HEK293 (cell line): Measurements from ENCODE around the gene GLTPD2.

Source experiments
- CTCF ChIA-PET: fragments of 350-600 bp; formaldehyde crosslinking; extraction: SDS; loops from one replicate; lab custom pipeline; 2021; ENCODE audit warnings: antibody characterized with exemption; lab: Yijun Ruan, JAX
- POLR2A ChIA-PET: fragments of 300-600 bp; formaldehyde crosslinking; extraction: SDS; loops from one replicate; lab custom pipeline; 2020; ENCODE audit warnings: antibody characterized with exemption, inconsistent platforms; lab: Yijun Ruan, JAX
- H3K27ac ChIP-seq: fragments of 200-500 bp; sonication (Bioruptor generic); 2 replicates; pipeline ENCODE4 v1.5.1; 2014; ENCODE audit warnings: low read depth, low read length, control low read depth, inconsistent platforms; ENCODE audit errors: extremely low read depth
- H3K36me3 ChIP-seq, 2 experiments: fragments of 200-500 bp in 1 of 2; sonication (Bioruptor generic) in 1 of 2; 1 replicate in 1 of 2; 2 replicates in 1 of 2; pipeline ENCODE4 v1.5.1; 2014 to 2017; ENCODE audit warnings: inconsistent platforms in 2 of 2, low read length in 2 of 2; ENCODE audit not compliant: control insufficient read depth in 2 of 2, insufficient read depth in 1 of 2
- H3K4me1 ChIP-seq: fragments of 200-500 bp; sonication (Bioruptor generic); 2 replicates; pipeline ENCODE4 v1.5.1; 2014; ENCODE audit warnings: mild to moderate bottlenecking, low read length, inconsistent platforms; ENCODE audit not compliant: control insufficient read depth, insufficient read depth
- H3K4me3 ChIP-seq: 2 replicates; pipeline ENCODE4 v1.5.1; 2011; ENCODE audit warnings: low read depth, mild to moderate bottlenecking, control low read depth, low read length, moderate library complexity
- H3K9me3 ChIP-seq: fragments of 200-500 bp; sonication (Bioruptor generic); 2 replicates; pipeline ENCODE4 v1.5.1; 2014; ENCODE audit warnings: low read depth, low read length, inconsistent platforms; ENCODE audit not compliant: control insufficient read depth, insufficient read depth
- KLF9 ChIP-seq: fragments of 450-650 bp; formaldehyde crosslinking; IDR thresholded peaks from 2 replicates; pipeline ENCODE4 v1.5.1; 2016; ENCODE audit warnings: missing biosample characterization, missing genetic modification characterization, low read depth
- SCRT1 ChIP-seq: fragments of 450-650 bp; formaldehyde crosslinking; IDR thresholded peaks from 2 replicates; pipeline ENCODE4 v1.5.1; 2016; ENCODE audit warnings: missing biosample characterization, missing genetic modification characterization, borderline replicate concordance
- YY2 ChIP-seq: fragments of 450-650 bp; formaldehyde crosslinking; IDR thresholded peaks from 2 replicates; pipeline ENCODE4 v1.5.1; 2016; ENCODE audit warnings: missing biosample characterization, missing genetic modification characterization
- ZBTB21 ChIP-seq: fragments of 450-650 bp; formaldehyde crosslinking; IDR thresholded peaks from 2 replicates; pipeline ENCODE4 v1.5.1; 2017; ENCODE audit warnings: missing biosample characterization, missing genetic modification characterization
- ZBTB7A ChIP-seq: fragments of 450-650 bp; formaldehyde crosslinking; IDR thresholded peaks from 2 replicates; pipeline ENCODE4 v1.5.1; 2016; ENCODE audit warnings: low read depth, missing biosample characterization, missing genetic modification characterization
- ZNF121 ChIP-seq: fragments of 450-650 bp; formaldehyde crosslinking; IDR thresholded peaks from 2 replicates; pipeline ENCODE4 v1.5.1; 2016; ENCODE audit warnings: missing biosample characterization, missing genetic modification characterization
- ZNF2 ChIP-seq: fragments of 450-650 bp; formaldehyde crosslinking; IDR thresholded peaks from 2 replicates; pipeline ENCODE4 v1.5.1; 2016; ENCODE audit warnings: missing biosample characterization, missing genetic modification characterization
- ZNF221 ChIP-seq: fragments of 450-650 bp; formaldehyde crosslinking; IDR thresholded peaks from 2 replicates; pipeline ENCODE4 v1.5.1; 2017; ENCODE audit warnings: missing biosample characterization, missing genetic modification characterization, borderline replicate concordance
- ZNF223 ChIP-seq: fragments of 450-650 bp; formaldehyde crosslinking; IDR thresholded peaks from 2 replicates; pipeline ENCODE4 v1.5.1; 2016; ENCODE audit warnings: missing biosample characterization, missing genetic modification characterization
- ZNF366 ChIP-seq: fragments of 450-650 bp; formaldehyde crosslinking; conservative IDR thresholded peaks from 2 replicates; pipeline ENCODE4 v1.5.1; 2016; ENCODE audit warnings: missing biosample characterization, missing genetic modification characterization
- ZNF416 ChIP-seq: fragments of 450-650 bp; formaldehyde crosslinking; IDR thresholded peaks from 2 replicates; pipeline ENCODE4 v1.5.1; 2016; ENCODE audit warnings: missing biosample characterization, missing genetic modification characterization
- ZNF423 ChIP-seq: fragments of 450-650 bp; formaldehyde crosslinking; IDR thresholded peaks from 2 replicates; pipeline ENCODE4 v1.5.1; 2016; ENCODE audit warnings: missing biosample characterization, missing genetic modification characterization
- ZNF514 ChIP-seq: fragments of 450-650 bp; formaldehyde crosslinking; IDR thresholded peaks from 2 replicates; pipeline ENCODE4 v1.5.1; 2016; ENCODE audit warnings: missing biosample characterization, missing genetic modification characterization
- ZNF76 ChIP-seq: fragments of 450-650 bp; formaldehyde crosslinking; IDR thresholded peaks from 2 replicates; pipeline ENCODE4; 2016; ENCODE audit warnings: low read depth, missing biosample characterization, missing genetic modification characterization, borderline replicate concordance
- TF ChIP-seq, protein P1 (sequence below): fragments of 450-650 bp; IDR thresholded peaks from 2 replicates; pipeline ENCODE4 v1.5.1; 2018; ENCODE audit warnings: missing biosample characterization, missing genetic modification characterization
- TF ChIP-seq, protein P2 (sequence below): fragments of 450-650 bp; formaldehyde crosslinking; IDR thresholded peaks from 2 replicates; pipeline ENCODE4 v1.5.1; 2016; ENCODE audit warnings: missing biosample characterization, missing genetic modification characterization
- TF ChIP-seq, protein P3 (sequence below): fragments of 450-650 bp; formaldehyde crosslinking; IDR thresholded peaks from 2 replicates; pipeline ENCODE4 v1.5.1; 2016; ENCODE audit warnings: missing biosample characterization, missing genetic modification characterization
- TF ChIP-seq, protein P4 (sequence below): fragments of 450-650 bp; formaldehyde crosslinking; IDR thresholded peaks from 2 replicates; pipeline ENCODE4 v1.5.1; 2016; ENCODE audit warnings: missing biosample characterization, missing genetic modification characterization
- TF ChIP-seq, protein P5 (sequence below): fragments of 450-650 bp; formaldehyde crosslinking; IDR thresholded peaks from 2 replicates; pipeline ENCODE4 v1.5.1; 2016; ENCODE audit warnings: missing biosample characterization, missing genetic modification characterization

The GLTPD2 gene

DNA sequence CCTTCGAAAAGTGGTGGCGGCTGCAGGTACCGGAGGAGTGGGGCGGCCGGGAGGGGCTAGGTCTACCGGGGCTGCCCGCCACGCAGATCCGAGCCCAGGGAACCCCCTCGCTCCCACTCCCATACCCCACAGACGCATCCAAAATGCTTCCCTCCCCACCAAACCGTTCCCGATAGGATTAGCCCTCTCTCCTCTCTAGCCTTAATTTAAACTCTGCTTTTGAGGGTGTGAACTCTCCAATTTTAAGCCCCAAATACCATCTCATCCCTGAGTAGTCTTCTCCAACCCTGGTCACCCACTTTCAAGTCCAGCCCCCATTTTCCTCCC lies 48.8 kb upstream of the GLTPD2 start (continued):
- TF ChIP-seq KLF9 (tag by site-specific recombination) (peak; percentile 46; the same call in 1 of the 2 replicates), ZBTB21 (tag by site-specific recombination) (peak; percentile 72), ZNF416 (tag by site-specific recombination) (no peak), ZNF423 (peak; percentile 11; the same call in 1 of the 2 replicates), ZBTB7A (0 out of 2 replicates have a peak, but pooled peaks have one; percentile 36)
- TF ChIP-seq, all 188 proteins: peak for 12

DNA sequence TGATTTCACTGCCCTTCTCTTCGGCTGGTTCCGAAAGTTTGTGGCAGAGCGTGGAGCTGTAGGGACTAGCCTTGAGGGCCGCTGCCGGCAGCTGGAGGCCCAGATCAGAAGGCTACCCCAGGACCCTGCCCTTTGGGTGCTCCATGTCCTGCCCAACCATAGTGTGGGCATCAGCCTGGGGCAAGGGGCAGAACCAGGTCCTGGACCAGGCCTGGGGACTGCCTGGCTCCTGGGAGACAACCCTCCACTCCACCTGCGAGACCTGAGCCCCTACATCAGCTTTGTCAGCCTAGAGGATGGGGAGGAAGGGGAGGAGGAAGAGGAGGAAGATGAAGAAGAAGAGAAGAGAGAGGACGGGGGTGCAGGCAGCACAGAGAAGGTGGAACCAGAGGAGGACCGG lies 48.2 kb upstream of the GLTPD2 start:
- Histone ChIP-seq H3K4me3 (no peak overlapping the region), H3K27ac (no peak overlapping the region), H3K4me1 (peaks cover 8% of the 10 kb centered on the region), H3K36me3 (no peaks in the 10 kb centered on the region; a peak in 1 of 3 replicates), H3K9me3 (no peaks in the 10 kb centered on the region)
- TF ChIP-seq, protein P1, sequence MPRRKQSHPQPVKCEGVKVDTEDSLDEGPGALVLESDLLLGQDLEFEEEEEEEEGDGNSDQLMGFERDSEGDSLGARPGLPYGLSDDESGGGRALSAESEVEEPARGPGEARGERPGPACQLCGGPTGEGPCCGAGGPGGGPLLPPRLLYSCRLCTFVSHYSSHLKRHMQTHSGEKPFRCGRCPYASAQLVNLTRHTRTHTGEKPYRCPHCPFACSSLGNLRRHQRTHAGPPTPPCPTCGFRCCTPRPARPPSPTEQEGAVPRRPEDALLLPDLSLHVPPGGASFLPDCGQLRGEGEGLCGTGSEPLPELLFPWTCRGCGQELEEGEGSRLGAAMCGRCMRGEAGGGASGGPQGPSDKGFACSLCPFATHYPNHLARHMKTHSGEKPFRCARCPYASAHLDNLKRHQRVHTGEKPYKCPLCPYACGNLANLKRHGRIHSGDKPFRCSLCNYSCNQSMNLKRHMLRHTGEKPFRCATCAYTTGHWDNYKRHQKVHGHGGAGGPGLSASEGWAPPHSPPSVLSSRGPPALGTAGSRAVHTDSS (tag by site-specific recombination): peak; percentile 92
- TF ChIP-seq ZNF223 (tag by site-specific recombination) (peak; percentile 71; the same call in 1 of the 2 replicates), ZNF514 (tag by site-specific recombination) (no peak)
- ChIA-PET CTCF (interaction anchor here (0.6 kb wide), 1 partner anchor 22 kb away, joined by 4 read pairs; no protein-coding TSS in a partner anchor), POLR2A (interaction anchor here (0.8 kb wide), 1 partner anchor 9 kb away, joined by 3 read pairs; the partner anchor contains the start of gene MED11)

DNA sequence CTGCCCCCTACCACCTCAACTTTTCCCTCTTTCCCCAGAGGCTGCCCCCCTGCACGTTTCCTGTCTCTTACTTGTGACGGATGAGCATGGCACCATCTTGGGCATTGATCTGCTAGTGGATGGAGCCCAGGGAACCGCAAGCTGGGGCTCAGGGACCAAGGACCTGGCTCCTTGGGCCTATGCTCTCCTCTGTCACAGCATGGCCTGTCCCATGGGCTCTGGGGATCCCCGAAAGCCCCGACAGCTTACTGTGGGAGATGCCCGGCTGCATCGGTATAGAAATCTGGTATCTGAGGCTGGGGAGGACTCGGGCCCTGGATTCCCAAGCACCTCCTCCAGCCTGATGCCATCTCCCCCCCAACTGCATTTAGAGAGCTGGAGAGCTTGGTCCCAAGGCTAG lies 47.2 kb upstream of the GLTPD2 start:
- Histone ChIP-seq H3K9me3 (no peaks in the 10 kb centered on the region), H3K36me3 (no peaks in the 10 kb centered on the region; a peak in 1 of 3 replicates), H3K4me3 (no peak overlapping the region), H3K4me1 (peaks cover 8% of the 10 kb centered on the region), H3K27ac (no peak overlapping the region)
- CTCF ChIA-PET: interaction anchor here (1.1 to 1.7 kb wide), 2 partner anchors 10 to 15 kb away, joined by 3 to 5 read pairs; no protein-coding TSS in a partner anchor
- POLR2A ChIA-PET: no interaction called here
- TF ChIP-seq ZNF366 (no peak), ZNF76 (no peak), ZNF2 (tag by site-specific recombination) (no peak), YY2 (tag by site-specific recombination) (no peak), ZBTB21 (tag by site-specific recombination) (no peak), ZNF221 (tag by site-specific recombination) (no peak), SCRT1 (tag by site-specific recombination) (no peak), ZNF121 (tag by site-specific recombination) (no peak)
- TF ChIP-seq, protein P2, sequence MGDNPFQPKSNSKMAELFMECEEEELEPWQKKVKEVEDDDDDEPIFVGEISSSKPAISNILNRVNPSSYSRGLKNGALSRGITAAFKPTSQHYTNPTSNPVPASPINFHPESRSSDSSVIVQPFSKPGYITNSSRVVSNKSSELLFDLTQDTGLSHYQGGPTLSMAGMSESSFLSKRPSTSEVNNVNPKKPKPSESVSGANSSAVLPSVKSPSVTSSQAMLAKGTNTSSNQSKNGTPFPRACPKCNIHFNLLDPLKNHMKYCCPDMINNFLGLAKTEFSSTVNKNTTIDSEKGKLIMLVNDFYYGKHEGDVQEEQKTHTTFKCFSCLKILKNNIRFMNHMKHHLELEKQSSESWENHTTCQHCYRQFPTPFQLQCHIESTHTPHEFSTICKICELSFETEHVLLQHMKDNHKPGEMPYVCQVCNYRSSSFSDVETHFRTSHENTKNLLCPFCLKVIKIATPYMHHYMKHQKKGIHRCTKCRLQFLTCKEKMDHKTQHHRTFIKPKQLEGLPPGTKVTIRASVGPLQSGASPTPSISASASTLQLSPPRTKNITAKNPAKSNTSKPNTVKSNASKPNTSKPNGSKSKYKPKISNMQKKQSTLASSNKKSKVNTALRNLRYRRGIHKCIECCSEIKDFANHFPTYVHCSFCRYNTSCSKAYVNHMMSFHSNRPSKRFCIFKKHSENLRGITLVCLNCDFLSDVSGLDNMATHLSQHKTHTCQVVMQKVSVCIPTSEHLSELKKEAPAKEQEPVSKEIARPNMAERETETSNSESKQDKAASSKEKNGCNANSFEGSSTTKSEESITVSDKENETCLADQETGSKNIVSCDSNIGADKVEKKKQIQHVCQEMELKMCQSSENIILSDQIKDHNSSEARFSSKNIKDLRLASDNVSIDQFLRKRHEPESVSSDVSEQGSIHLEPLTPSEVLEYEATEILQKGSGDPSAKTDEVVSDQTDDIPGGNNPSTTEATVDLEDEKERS (tag by site-specific recombination): no peak
- TF ChIP-seq, protein P3, sequence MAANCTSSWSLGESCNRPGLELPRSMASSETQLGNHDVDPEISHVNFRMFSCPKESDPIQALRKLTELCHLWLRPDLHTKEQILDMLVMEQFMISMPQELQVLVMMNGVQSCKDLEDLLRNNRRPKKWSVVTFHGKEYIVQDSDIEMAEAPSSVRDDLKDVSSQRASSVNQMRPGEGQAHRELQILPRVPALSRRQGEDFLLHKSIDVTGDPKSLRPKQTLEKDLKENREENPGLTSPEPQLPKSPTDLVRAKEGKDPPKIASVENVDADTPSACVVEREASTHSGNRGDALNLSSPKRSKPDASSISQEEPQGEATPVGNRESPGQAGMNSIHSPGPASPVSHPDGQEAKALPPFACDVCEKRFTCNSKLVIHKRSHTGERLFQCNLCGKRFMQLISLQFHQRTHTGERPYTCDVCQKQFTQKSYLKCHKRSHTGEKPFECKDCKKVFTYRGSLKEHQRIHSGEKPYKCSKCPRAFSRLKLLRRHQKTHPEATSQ (tag by site-specific recombination): no peak
- TF ChIP-seq, protein P4, sequence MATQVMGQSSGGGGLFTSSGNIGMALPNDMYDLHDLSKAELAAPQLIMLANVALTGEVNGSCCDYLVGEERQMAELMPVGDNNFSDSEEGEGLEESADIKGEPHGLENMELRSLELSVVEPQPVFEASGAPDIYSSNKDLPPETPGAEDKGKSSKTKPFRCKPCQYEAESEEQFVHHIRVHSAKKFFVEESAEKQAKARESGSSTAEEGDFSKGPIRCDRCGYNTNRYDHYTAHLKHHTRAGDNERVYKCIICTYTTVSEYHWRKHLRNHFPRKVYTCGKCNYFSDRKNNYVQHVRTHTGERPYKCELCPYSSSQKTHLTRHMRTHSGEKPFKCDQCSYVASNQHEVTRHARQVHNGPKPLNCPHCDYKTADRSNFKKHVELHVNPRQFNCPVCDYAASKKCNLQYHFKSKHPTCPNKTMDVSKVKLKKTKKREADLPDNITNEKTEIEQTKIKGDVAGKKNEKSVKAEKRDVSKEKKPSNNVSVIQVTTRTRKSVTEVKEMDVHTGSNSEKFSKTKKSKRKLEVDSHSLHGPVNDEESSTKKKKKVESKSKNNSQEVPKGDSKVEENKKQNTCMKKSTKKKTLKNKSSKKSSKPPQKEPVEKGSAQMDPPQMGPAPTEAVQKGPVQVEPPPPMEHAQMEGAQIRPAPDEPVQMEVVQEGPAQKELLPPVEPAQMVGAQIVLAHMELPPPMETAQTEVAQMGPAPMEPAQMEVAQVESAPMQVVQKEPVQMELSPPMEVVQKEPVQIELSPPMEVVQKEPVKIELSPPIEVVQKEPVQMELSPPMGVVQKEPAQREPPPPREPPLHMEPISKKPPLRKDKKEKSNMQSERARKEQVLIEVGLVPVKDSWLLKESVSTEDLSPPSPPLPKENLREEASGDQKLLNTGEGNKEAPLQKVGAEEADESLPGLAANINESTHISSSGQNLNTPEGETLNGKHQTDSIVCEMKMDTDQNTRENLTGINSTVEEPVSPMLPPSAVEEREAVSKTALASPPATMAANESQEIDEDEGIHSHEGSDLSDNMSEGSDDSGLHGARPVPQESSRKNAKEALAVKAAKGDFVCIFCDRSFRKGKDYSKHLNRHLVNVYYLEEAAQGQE (tag by site-specific recombination): no peak
- TF ChIP-seq, protein P5, sequence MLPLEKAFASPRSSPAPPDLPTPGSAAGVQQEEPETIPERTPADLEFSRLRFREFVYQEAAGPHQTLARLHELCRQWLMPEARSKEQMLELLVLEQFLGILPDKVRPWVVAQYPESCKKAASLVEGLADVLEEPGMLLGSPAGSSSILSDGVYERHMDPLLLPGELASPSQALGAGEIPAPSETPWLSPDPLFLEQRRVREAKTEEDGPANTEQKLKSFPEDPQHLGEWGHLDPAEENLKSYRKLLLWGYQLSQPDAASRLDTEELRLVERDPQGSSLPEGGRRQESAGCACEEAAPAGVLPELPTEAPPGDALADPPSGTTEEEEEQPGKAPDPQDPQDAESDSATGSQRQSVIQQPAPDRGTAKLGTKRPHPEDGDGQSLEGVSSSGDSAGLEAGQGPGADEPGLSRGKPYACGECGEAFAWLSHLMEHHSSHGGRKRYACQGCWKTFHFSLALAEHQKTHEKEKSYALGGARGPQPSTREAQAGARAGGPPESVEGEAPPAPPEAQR: no peak
- TF ChIP-seq, all 188 proteins: peak for 0
